NB4 (cell line): ENCODE results near the gene QSER1.

Experiments used
- DNase-seq: peaks from one replicate; pipeline ENCODE4 v3.0.0; 2010; ENCODE audit warnings: low read depth
- H3K4me3 ChIP-seq: one replicate; pipeline ENCODE4 v1.5.1; 2011; ENCODE audit warnings: mild to moderate bottlenecking, low read depth, low read length, moderate library complexity
- CTCF ChIP-seq: IDR thresholded peaks from one replicate; pipeline ENCODE4 v1.5.1; 2012; ENCODE audit warnings: low read depth, low read length
- MAX ChIP-seq: IDR thresholded peaks from 2 replicates; pipeline ENCODE4 v1.6.1; 2011; ENCODE audit warnings: low read depth, low read length
- MYC ChIP-seq: IDR thresholded peaks from 2 replicates; pipeline ENCODE4 v1.6.1; 2011; ENCODE audit warnings: low read depth, low read length
- POLR2A ChIP-seq: IDR thresholded peaks from 2 replicates; pipeline ENCODE4 v1.6.1; 2011; ENCODE audit warnings: mild to moderate bottlenecking; ENCODE audit not compliant: insufficient read length; ENCODE audit errors: extremely low read depth

The QSER1 gene

GRCh38 chr11:32916994-32917393, 24.4 kb downstream of the QSER1 start:
- no peak for DNase-seq
- TF ChIP-seq CTCF (no peak), MYC (no peak), POLR2A (no peak)
- H3K4me3 ChIP-seq = no peak overlapping the region

- DNase-seq = no peak
- no peak overlapping the region for H3K4me3 ChIP-seq
- TF ChIP-seq MAX = no peak
- no peak for TF ChIP-seq POLR2A
- no peak for TF ChIP-seq CTCF
- TF ChIP-seq MYC = no peak
Observed at GRCh38 chr11:32918427-32918826, 25.8 kb downstream of the QSER1 start.

GRCh38 chr11:32919338-32919737, 26.7 kb downstream of the QSER1 start:
- DNase-seq = no peak
- TF ChIP-seq POLR2A (no peak), MAX (no peak), MYC (no peak), CTCF (no peak)
- H3K4me3 ChIP-seq = no peak overlapping the region

GRCh38 chr11:32920570-32920969, 28.0 kb downstream of the QSER1 start:
- no peak for TF ChIP-seq MYC
- TF ChIP-seq CTCF = no peak
- TF ChIP-seq POLR2A = no peak
- no peak for TF ChIP-seq MAX
- no peak overlapping the region for H3K4me3 ChIP-seq
- DNase-seq = no peak

GRCh38 chr11:32921204-32921603, 28.6 kb downstream of the QSER1 start:
- no peak for DNase-seq
- TF ChIP-seq CTCF = no peak
- TF ChIP-seq MAX = no peak
- no peak for TF ChIP-seq POLR2A
- TF ChIP-seq MYC = no peak

GRCh38 chr11:32931606-32932005, 39.0 kb downstream of the QSER1 start:
- H3K4me3 ChIP-seq = no peak overlapping the region
- no peak for TF ChIP-seq CTCF
- DNase-seq = no peak

More at GRCh38 chr11:32921204-32921603, 28.6 kb downstream of the QSER1 start:
- H3K4me3 ChIP-seq = no peak overlapping the region
